Measurements from ENCODE around the gene SLC44A3. TPM values are rescaled to one million over a fixed set of nuclear protein-coding genes. Genes with fewer than 3 reads are reported as not detected.

Gene SLC44A3
- total and polyA plus RNA-seq, 2 donors (not counting 1 experiment from before 2014, with no cell fraction given): 3.9 to 9.7 TPM

DNA sequence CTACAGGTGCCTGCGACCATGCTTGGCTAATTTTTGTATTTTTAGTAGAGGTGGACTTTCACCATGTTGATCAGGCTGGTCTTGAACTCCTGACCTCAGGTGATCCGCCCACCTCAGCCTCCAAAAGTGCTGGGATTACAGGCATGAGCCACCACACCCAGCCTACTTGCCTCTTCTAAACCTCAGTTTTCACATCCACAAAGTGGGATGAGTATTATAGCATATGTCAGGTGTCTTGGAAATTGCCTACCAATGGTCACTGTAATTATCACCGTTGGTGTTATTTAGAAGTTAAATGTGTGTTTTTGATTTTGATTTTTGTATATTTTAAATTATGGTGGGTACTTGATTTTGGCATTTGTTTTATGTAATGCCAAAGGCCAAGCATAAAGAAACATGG, 36.7 kb downstream of the SLC44A3 start:
- no peaks in the 10 kb centered on the region for H3K79me2 ChIP-seq (ENCODE audit: control insufficient read depth, insufficient read depth, low read length)
- H3K4me2 ChIP-seq (ENCODE audit: extremely low read depth, insufficient read depth, low read length): no peak overlapping the region
- H3K9ac ChIP-seq (ENCODE audit: insufficient read depth, low read length): no peak overlapping the region
- H2AFZ ChIP-seq (ENCODE audit: low read length): no peak overlapping the region
- no peak overlapping the region for H3K4me3 ChIP-seq (replicated peaks in 1 of 4; ENCODE audit: control extremely low read depth in 1 of 4, insufficient read depth in 1 of 4, low read depth in 3 of 4, low read length in 4 of 4)
- TF ChIP-seq, protein P1, sequence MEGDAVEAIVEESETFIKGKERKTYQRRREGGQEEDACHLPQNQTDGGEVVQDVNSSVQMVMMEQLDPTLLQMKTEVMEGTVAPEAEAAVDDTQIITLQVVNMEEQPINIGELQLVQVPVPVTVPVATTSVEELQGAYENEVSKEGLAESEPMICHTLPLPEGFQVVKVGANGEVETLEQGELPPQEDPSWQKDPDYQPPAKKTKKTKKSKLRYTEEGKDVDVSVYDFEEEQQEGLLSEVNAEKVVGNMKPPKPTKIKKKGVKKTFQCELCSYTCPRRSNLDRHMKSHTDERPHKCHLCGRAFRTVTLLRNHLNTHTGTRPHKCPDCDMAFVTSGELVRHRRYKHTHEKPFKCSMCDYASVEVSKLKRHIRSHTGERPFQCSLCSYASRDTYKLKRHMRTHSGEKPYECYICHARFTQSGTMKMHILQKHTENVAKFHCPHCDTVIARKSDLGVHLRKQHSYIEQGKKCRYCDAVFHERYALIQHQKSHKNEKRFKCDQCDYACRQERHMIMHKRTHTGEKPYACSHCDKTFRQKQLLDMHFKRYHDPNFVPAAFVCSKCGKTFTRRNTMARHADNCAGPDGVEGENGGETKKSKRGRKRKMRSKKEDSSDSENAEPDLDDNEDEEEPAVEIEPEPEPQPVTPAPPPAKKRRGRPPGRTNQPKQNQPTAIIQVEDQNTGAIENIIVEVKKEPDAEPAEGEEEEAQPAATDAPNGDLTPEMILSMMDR (conservative IDR thresholded peaks at IDR 0.05 in 1 of 2, IDR thresholded peaks at IDR 0.05 in 1 of 2; ENCODE audit: low read depth in 1 of 2, low read length in 2 of 2): no peak
- no peak for TF ChIP-seq EZH2 (IDR thresholded peaks at IDR 0.05; ENCODE audit: low read length, missing control alignments)
- H4K20me1 ChIP-seq (ENCODE audit: control insufficient read depth, extremely low read depth, insufficient read depth, low read length): no peaks in the 10 kb centered on the region
- H3K27me3 ChIP-seq (ENCODE audit: control insufficient read depth, insufficient read depth, low read length): no peaks in the 10 kb centered on the region
- DNase-seq (ENCODE audit: low read depth in 2 of 2): no peak
- peaks cover 7% of the 10 kb centered on the region for H3K4me1 ChIP-seq (ENCODE audit: control insufficient read depth, extremely low read depth, insufficient read depth, low read length)
- H3K27ac ChIP-seq (ENCODE audit: insufficient read depth, low read length): no peak overlapping the region
- H3K9me3 ChIP-seq (ENCODE audit: control insufficient read depth, insufficient read depth, low read depth, low read length): no peaks in the 10 kb centered on the region
- no peaks in the 10 kb centered on the region for H3K36me3 ChIP-seq (ENCODE audit: control insufficient read depth, insufficient read depth, low read length)

DNA sequence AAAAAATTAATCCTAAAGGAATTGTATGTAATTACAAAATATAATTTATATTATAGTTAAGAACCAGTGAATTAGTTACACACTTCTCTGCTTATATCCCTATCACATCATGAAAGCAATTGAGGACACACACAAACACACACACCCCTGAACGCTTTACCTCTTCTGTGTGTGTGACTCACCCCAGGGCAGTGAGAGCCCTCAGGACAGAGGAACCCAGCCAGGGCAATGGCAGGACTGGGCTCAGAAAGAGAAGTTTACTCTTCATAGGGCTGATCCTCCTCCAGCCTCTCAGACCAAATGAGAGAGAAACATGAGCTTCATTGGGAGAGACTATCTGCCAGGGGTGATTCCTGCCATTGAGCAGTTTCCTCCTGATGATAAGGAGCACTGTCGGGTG, 38.1 kb downstream of the SLC44A3 start:
- no peak overlapping the region for H3K4me2 ChIP-seq (ENCODE audit: extremely low read depth, insufficient read depth, low read length)
- TF ChIP-seq EZH2 (IDR thresholded peaks at IDR 0.05; ENCODE audit: low read length, missing control alignments): no peak
- TF ChIP-seq, protein P1 (conservative IDR thresholded peaks at IDR 0.05 in 1 of 2, IDR thresholded peaks at IDR 0.05 in 1 of 2; ENCODE audit: low read depth in 1 of 2, low read length in 2 of 2): no peak
- H3K27me3 ChIP-seq (ENCODE audit: control insufficient read depth, insufficient read depth, low read length): no peaks in the 10 kb centered on the region
- H2AFZ ChIP-seq (ENCODE audit: low read length): no peak overlapping the region
- no peaks in the 10 kb centered on the region for H4K20me1 ChIP-seq (ENCODE audit: control insufficient read depth, extremely low read depth, insufficient read depth, low read length)
- H3K79me2 ChIP-seq (ENCODE audit: control insufficient read depth, insufficient read depth, low read length): no peaks in the 10 kb centered on the region
- H3K9ac ChIP-seq (ENCODE audit: insufficient read depth, low read length): no peak overlapping the region
- peaks cover 18% of the 10 kb centered on the region for H3K4me1 ChIP-seq (ENCODE audit: control insufficient read depth, extremely low read depth, insufficient read depth, low read length)
- no peak overlapping the region for H3K27ac ChIP-seq (ENCODE audit: insufficient read depth, low read length)
- H3K36me3 ChIP-seq (ENCODE audit: control insufficient read depth, insufficient read depth, low read length): no peaks in the 10 kb centered on the region
- H3K4me3 ChIP-seq (replicated peaks in 1 of 4; ENCODE audit: control extremely low read depth in 1 of 4, insufficient read depth in 1 of 4, low read depth in 3 of 4, low read length in 4 of 4): no peak overlapping the region
- peak in 1 of 2 donors; percentile 54 for DNase-seq (ENCODE audit: low read depth in 2 of 2)
- H3K9me3 ChIP-seq (ENCODE audit: control insufficient read depth, insufficient read depth, low read depth, low read length): no peaks in the 10 kb centered on the region

DNA sequence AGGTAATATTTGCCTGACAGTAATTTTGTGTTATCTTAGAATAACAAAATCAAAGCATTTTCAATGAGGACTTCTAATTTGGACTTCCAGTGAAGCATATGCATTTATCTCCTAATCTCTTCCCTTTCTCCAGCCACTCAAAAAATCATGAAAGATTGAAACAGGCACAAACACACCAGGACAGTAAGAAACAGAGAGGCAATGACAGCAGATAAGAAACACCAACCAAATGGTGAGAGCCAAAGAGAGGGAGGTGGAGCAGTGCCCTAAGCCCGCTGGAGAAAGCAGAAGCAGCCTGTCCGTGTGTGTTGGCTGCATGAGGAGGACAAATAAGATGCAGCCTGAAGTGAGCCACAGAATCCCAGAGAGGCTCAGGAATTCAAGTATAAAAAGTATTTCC, 39.0 kb downstream of the SLC44A3 start:
- Histone ChIP-seq H3K9ac (ENCODE audit: insufficient read depth, low read length) (no peak overlapping the region), H2AFZ (ENCODE audit: low read length) (no peak overlapping the region), H3K4me3 (replicated peaks in 1 of 4; ENCODE audit: control extremely low read depth in 1 of 4, insufficient read depth in 1 of 4, low read depth in 3 of 4, low read length in 4 of 4) (no peak overlapping the region), H3K36me3 (ENCODE audit: control insufficient read depth, insufficient read depth, low read length) (no peaks in the 10 kb centered on the region), H3K27ac (ENCODE audit: insufficient read depth, low read length) (no peak overlapping the region), H4K20me1 (ENCODE audit: control insufficient read depth, extremely low read depth, insufficient read depth, low read length) (no peaks in the 10 kb centered on the region), H3K79me2 (ENCODE audit: control insufficient read depth, insufficient read depth, low read length) (no peaks in the 10 kb centered on the region), H3K4me1 (ENCODE audit: control insufficient read depth, extremely low read depth, insufficient read depth, low read length) (peaks cover 25% of the 10 kb centered on the region), H3K9me3 (ENCODE audit: control insufficient read depth, insufficient read depth, low read depth, low read length) (no peaks in the 10 kb centered on the region), H3K27me3 (ENCODE audit: control insufficient read depth, insufficient read depth, low read length) (no peaks in the 10 kb centered on the region), H3K4me2 (ENCODE audit: extremely low read depth, insufficient read depth, low read length) (no peak overlapping the region)
- TF ChIP-seq, protein P1 (conservative IDR thresholded peaks at IDR 0.05 in 1 of 2, IDR thresholded peaks at IDR 0.05 in 1 of 2; ENCODE audit: low read depth in 1 of 2, low read length in 2 of 2): no peak
- no peak for DNase-seq (ENCODE audit: low read depth in 2 of 2)
